ENCODE results near the gene ARRDC2. TPM values are rescaled to one million over a fixed set of nuclear protein-coding genes. Genes with fewer than 3 reads are reported as not detected.

ARRDC2 gene
- total RNA-seq, 1 donor from 2014 or later, result 168 TPM

DNA sequence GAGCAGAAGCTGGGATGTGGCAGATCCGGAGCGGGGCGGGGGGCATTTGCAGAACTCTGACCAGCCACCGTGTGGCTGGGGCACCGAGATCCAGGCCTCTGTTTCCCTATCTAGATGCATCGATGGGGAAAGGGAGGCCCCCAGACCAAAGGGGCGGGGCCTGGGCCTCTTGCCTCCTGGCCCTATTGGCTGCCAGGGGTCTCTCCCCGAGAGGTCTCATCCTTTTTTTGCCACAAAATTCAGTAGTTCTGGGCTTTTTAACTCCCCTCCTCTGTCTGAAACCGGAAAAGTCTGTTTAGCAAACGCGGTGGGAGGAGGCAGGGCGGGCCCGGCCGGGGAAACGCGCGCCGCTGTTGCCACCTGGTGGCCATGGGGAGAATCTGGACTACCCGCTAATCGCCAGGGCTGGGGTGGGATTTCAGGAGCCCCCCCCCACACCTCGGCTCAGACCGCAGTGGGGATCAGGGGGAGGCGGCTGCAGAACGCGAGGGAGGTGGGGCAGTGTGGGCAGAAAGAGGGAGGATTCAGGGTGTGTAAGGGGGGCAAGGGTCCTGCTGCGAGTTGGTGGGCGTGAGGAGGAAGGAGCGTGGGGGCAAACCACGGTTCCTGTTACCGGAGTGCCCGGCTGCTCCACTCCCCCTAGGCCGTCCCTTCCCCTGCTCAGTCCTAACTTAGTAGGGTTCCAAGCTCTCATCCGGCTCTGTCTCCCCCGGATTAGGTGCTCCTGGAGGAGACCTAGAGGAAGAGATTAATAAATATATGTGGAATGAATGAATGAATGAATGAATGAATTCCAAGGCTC is 50.4 kb downstream of the ARRDC2 start:
- ChIA-PET POLR2A (interaction anchor here (0.6 to 9.3 kb wide), 14 partner anchors 11 to 120 kb away, joined by 3 to 190 read pairs (median 6); partner anchors contain the start of genes ARRDC2 and IL12RB1), CTCF (interaction anchor here (0.7 to 7.5 kb wide), 10 partner anchors 13 to 120 kb away, joined by 3 to 91 read pairs (median 4); partner anchors contain the start of gene ARRDC2)
- Mint-ChIP-seq H3K9me3 (no peaks in the 10 kb centered on the region), H3K4me1 (peaks cover 21% of the 10 kb centered on the region), H3K36me3 (ENCODE audit: low read depth) (peaks cover 9% of the 10 kb centered on the region), H3K4me3 (peak overlapping the region; percentile 58), H3K27ac (peak overlapping the region; percentile 76), H3K27me3 (no peaks in the 10 kb centered on the region)
- TF ChIP-seq, protein P1, sequence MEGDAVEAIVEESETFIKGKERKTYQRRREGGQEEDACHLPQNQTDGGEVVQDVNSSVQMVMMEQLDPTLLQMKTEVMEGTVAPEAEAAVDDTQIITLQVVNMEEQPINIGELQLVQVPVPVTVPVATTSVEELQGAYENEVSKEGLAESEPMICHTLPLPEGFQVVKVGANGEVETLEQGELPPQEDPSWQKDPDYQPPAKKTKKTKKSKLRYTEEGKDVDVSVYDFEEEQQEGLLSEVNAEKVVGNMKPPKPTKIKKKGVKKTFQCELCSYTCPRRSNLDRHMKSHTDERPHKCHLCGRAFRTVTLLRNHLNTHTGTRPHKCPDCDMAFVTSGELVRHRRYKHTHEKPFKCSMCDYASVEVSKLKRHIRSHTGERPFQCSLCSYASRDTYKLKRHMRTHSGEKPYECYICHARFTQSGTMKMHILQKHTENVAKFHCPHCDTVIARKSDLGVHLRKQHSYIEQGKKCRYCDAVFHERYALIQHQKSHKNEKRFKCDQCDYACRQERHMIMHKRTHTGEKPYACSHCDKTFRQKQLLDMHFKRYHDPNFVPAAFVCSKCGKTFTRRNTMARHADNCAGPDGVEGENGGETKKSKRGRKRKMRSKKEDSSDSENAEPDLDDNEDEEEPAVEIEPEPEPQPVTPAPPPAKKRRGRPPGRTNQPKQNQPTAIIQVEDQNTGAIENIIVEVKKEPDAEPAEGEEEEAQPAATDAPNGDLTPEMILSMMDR (IDR thresholded peaks at IDR 0.05), result peak; percentile 88
- ATAC-seq (ENCODE audit: low read depth) (peak; percentile 93), DNase-seq (peak; percentile 81)
- intact Hi-C loops (cut with micrococcal nuclease), result loop anchor here (1.0 to 5.0 kb wide), 10 partner anchors 13 to 194 kb away; partner anchors contain the start of gene PIK3R2

- ATAC-seq (ENCODE audit: low read depth), result no peak
- ChIA-PET CTCF (interaction anchor here (0.7 to 7.5 kb wide), 4 partner anchors 35 to 121 kb away, joined by 3 to 91 read pairs (median 6); partner anchors contain the start of gene ARRDC2), POLR2A (interaction anchor here (0.6 to 9.3 kb wide), 9 partner anchors 14 to 121 kb away, joined by 3 to 190 read pairs (median 12); partner anchors contain the start of gene ARRDC2)
- DNase-seq, result no peak
- intact Hi-C loops (cut with micrococcal nuclease), result loop anchor here (2.0 to 5.0 kb wide), 3 partner anchors 40 to 177 kb away; partner anchors contain the start of gene PIK3R2
- Mint-ChIP-seq H3K4me3 (no peak overlapping the region), H3K4me1 (peaks cover 17% of the 10 kb centered on the region), H3K27me3 (no peaks in the 10 kb centered on the region), H3K9me3 (no peaks in the 10 kb centered on the region), H3K27ac (no peak overlapping the region), H3K36me3 (ENCODE audit: low read depth) (peaks cover 10% of the 10 kb centered on the region)
- TF ChIP-seq, protein P1 (IDR thresholded peaks at IDR 0.05), result no peak
Measured at GRCh38 chr19:18059297-18059696, 51.3 kb downstream of the ARRDC2 start.

- no peak for DNase-seq
- H3K4me1 Mint-ChIP-seq, result peaks cover 17% of the 10 kb centered on the region
- H3K27me3 Mint-ChIP-seq, result no peaks in the 10 kb centered on the region
- intact Hi-C loops (cut with micrococcal nuclease), result loop anchor here (2.0 to 5.0 kb wide), 3 partner anchors 39 to 178 kb away; partner anchors contain the start of gene PIK3R2
- peaks cover 10% of the 10 kb centered on the region for H3K36me3 Mint-ChIP-seq (ENCODE audit: low read depth)
- H3K9me3 Mint-ChIP-seq, result no peaks in the 10 kb centered on the region
- CTCF ChIA-PET, result interaction anchor here (1.7 to 7.5 kb wide), 3 partner anchors 36 to 122 kb away, joined by 5 to 91 read pairs (median 7); partner anchors contain the start of gene ARRDC2
- H3K4me3 Mint-ChIP-seq, result no peak overlapping the region
- no peak overlapping the region for H3K27ac Mint-ChIP-seq
- POLR2A ChIA-PET, result interaction anchor here (0.6 to 9.3 kb wide), 6 partner anchors 37 to 65 kb away, joined by 3 to 190 read pairs (median 40); partner anchors contain the start of gene ARRDC2
- no peak for ATAC-seq (ENCODE audit: low read depth)
- TF ChIP-seq, protein P1 (IDR thresholded peaks at IDR 0.05), result no peak
Measured at GRCh38 chr19:18059902-18060301, 51.9 kb downstream of the ARRDC2 start.

DNA sequence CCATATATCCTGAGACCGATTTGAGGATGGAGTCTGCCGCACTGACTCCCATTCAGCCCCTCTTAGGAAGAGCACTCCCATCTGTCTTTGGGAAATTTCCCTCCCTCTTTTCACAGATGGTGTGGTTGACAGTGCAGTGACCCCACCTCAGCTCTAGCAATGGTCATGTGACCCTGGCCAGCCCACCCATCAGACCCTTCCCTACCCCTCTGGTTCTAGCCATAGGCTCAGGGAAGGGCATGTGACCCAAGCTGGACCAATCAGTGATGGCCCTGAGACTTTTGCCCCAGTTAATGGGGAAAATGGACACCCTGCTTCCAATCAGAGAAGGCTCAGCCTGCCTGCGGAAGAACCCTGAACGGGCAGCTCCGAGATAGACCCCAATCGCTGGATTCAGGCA is 52.5 kb downstream of the ARRDC2 start:
- no peaks in the 10 kb centered on the region for H3K27me3 Mint-ChIP-seq
- ChIA-PET CTCF (interaction anchor here (1.4 to 7.5 kb wide), 2 partner anchors 53 kb away, joined by 3 to 91 read pairs; partner anchors contain the start of gene ARRDC2), POLR2A (interaction anchor here (0.6 to 9.3 kb wide), 3 partner anchors 51 to 66 kb away, joined by 3 to 190 read pairs (median 67); partner anchors contain the start of gene ARRDC2)
- H3K4me1 Mint-ChIP-seq, result peaks cover 17% of the 10 kb centered on the region
- no peak for ATAC-seq (ENCODE audit: low read depth)
- H3K36me3 Mint-ChIP-seq (ENCODE audit: low read depth), result peaks cover 12% of the 10 kb centered on the region
- H3K27ac Mint-ChIP-seq, result no peak overlapping the region
- intact Hi-C loops (cut with micrococcal nuclease), result no loop called here
- H3K9me3 Mint-ChIP-seq, result no peaks in the 10 kb centered on the region
- no peak overlapping the region for H3K4me3 Mint-ChIP-seq
- DNase-seq, result no peak
- TF ChIP-seq, protein P1 (IDR thresholded peaks at IDR 0.05), result no peak
